PC-9 (cell line): Measurements from ENCODE around the gene EML2.

Experiments
- EZH2 ChIP-seq: fragments of 200-600 bp; sonication (generic); IDR thresholded peaks from 2 replicates; pipeline ENCODE4 v1.8.0; 2017; ENCODE audit warnings: antibody characterized with exemption, low read depth
- TF ChIP-seq, protein P1 (sequence below): fragments of 200-600 bp; sonication (generic); conservative IDR thresholded peaks from 2 replicates; pipeline ENCODE4 v1.6.1; 2017; ENCODE audit warnings: mixed run types, antibody characterized with exemption, mild to moderate bottlenecking, moderate library complexity

DNA sequence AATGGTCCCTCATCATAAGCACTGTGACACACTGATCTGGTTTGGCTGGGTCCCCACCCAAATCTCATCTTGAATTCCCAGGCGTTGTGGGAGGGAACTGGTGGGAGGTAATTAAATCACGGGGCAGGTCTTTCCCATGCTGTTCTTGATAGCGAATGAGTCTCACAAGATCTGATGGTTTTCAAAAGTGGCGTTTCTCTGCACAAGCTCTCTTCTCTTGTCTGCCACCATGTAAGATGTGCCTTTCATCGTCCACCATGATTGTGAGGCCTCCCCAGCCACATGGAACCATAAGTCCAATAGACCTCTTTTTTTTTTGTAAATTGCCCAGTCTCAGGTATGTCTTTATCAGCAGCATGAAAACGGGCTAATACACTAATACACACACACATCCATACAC lies 30.2 kb downstream of the EML2 start:
- TF ChIP-seq, protein P1, sequence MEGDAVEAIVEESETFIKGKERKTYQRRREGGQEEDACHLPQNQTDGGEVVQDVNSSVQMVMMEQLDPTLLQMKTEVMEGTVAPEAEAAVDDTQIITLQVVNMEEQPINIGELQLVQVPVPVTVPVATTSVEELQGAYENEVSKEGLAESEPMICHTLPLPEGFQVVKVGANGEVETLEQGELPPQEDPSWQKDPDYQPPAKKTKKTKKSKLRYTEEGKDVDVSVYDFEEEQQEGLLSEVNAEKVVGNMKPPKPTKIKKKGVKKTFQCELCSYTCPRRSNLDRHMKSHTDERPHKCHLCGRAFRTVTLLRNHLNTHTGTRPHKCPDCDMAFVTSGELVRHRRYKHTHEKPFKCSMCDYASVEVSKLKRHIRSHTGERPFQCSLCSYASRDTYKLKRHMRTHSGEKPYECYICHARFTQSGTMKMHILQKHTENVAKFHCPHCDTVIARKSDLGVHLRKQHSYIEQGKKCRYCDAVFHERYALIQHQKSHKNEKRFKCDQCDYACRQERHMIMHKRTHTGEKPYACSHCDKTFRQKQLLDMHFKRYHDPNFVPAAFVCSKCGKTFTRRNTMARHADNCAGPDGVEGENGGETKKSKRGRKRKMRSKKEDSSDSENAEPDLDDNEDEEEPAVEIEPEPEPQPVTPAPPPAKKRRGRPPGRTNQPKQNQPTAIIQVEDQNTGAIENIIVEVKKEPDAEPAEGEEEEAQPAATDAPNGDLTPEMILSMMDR = no peak
- no peak for TF ChIP-seq EZH2
